Loucy (cell line): Measurements from ENCODE around the gene NCKAP5.

ENCODE experiments used
- CTCF ChIP-seq: fragments of 200-600 bp; sonication (generic); conservative IDR thresholded peaks from 2 replicates; pipeline ENCODE4 v1.5.1; 2014; ENCODE audit warnings: mild to moderate bottlenecking, antibody characterized with exemption, low read length
- EZH2phosphoT487 ChIP-seq: fragments of 200-600 bp; IDR thresholded peaks from 2 replicates; pipeline ENCODE4 v1.6.1; 2018; ENCODE audit warnings: antibody characterized with exemption, mild to moderate bottlenecking, moderate library complexity, borderline replicate concordance

DNA sequence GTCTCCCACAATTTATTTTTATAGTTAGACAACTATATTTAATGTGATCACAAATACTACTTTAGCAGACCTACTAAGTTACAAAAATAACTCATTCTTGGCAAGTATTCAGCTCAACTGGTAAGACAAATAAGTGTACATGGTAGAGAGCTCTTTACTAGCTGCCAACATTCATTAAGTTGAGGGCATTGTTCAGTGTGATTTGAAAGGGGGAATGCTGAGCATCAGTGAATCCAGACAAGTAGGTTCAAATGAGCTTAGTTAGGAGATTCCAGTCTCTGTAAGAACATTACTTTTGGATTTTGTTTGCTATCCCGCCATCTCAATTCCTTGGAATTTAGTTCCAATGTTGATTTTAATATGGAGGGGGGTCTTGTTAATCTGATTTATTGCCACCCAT, 710.9 kb downstream of the NCKAP5 start:
- TF ChIP-seq CTCF = no peak
- no peak for TF ChIP-seq EZH2phosphoT487
